ENCODE data around the gene GPR31.

- TF ChIP-seq ZNF24 (IDR thresholded peaks at IDR 0.05) (no peak), CTCF (IDR thresholded peaks at IDR 0.05 in 2 of 3, conservative IDR thresholded peaks at IDR 0.05 in 1 of 3; ENCODE audit: insufficient read depth in 2 of 3, low read depth in 1 of 3, low read length in 3 of 3) (no peak), JUND (IDR thresholded peaks at IDR 0.05; ENCODE audit: borderline replicate concordance, low read depth, low read length) (no peak), JUND (tag; IDR thresholded peaks at IDR 0.05; ENCODE audit: borderline replicate concordance, low read depth, low read length) (no peak), MTA2 (IDR thresholded peaks at IDR 0.05; ENCODE audit: low read depth) (no peak), EP300 (IDR thresholded peaks at IDR 0.05; ENCODE audit: low read length) (no peak), RFX5 (IDR thresholded peaks at IDR 0.05; ENCODE audit: low read depth, low read length) (no peak), JUN (IDR thresholded peaks at IDR 0.05; ENCODE audit: borderline replicate concordance, low read depth, low read length) (no peak), JUN (CRISPR knock-in tag; IDR thresholded peaks at IDR 0.05; ENCODE audit: borderline replicate concordance) (no peak), FOXJ3 (CRISPR knock-in tag; IDR thresholded peaks at IDR 0.05) (no peak), RAD21 (CRISPR knock-in tag; conservative IDR thresholded peaks at IDR 0.05 in 1 of 2, IDR thresholded peaks at IDR 0.05 in 1 of 2) (no peak), POLR2A (conservative IDR thresholded peaks at IDR 0.05) (no peak), ELF1 (tag; IDR thresholded peaks at IDR 0.05) (no peak), HBP1 (CRISPR knock-in tag; IDR thresholded peaks at IDR 0.05) (no peak)
These were observed 16.9 kb downstream of the GPR31 start for GRCh38 chr6:167140589-167141474.

All from K562 (cell line).